K562 (cell line): ENCODE results near the gene HIVEP2. TPM values are rescaled to one million over a fixed set of nuclear protein-coding genes. Genes with fewer than 3 reads are reported as not detected.

ENCODE experiments used
- ATAC-seq: fragments of 200-7000 bp; cut with Tn5 transposase; 3 replicates; pipeline ENCODE4 v1.9.1; 2020; ENCODE audit warnings: moderate library complexity
- BruUV-seq: library from RNA; stranded (reverse); fragments of 400-500 nt; replicated peaks from 2 replicates; lab custom pipeline; 2021; lab: Mats Ljungman, UMichigan
- CTCF ChIA-PET: fragments of 300-600 bp; formaldehyde crosslinking; extraction: SDS; loops from one replicate; lab custom pipeline; 2021; ENCODE audit warnings: low intra/inter-chr PET ratio; lab: Yijun Ruan, JAX
- POLR2A ChIA-PET: fragments of 300-600, 350-650 bp; sonication (Branson Sonifier 250); formaldehyde crosslinking; extraction: SDS; loops from one replicate; lab custom pipeline; 2021; ENCODE audit warnings: antibody characterized with exemption, inconsistent platforms; lab: Yijun Ruan, JAX
- DNase-seq, 4 experiments: peaks; one replicate each; pipeline versions ENCODE4 v3.0.0 to v3.0.0-alpha.2; 2011 to 2018; ENCODE audit warnings: low spot score in 3 of 4, mixed read lengths in 3 of 4; ENCODE audit errors: extremely low read depth in 1 of 4
- FAIRE-seq: peaks from 2 replicates; lab custom pipeline; 2011; peaks lifted over from hg19 to GRCh38; lab: Jason Lieb, UNC
- H2AFZ ChIP-seq: 2 replicates; pipeline ENCODE4 v1.6.0; 2011; ENCODE audit warnings: low read depth, low read length, control low read depth, inconsistent platforms
- H3K27ac ChIP-seq: fragments of 200-600 bp; 3 replicates; pipeline ENCODE4 v1.8.0; 2011; ENCODE audit warnings: low read depth, mild to moderate bottlenecking, control low read depth, inconsistent platforms, low read length, moderate library complexity, mixed read lengths; ENCODE audit errors: extremely low read depth
- H3K27me3 ChIP-seq, 2 experiments: fragments of 300-600 bp in 1 of 2; 2 replicates in 1 of 2; 3 replicates in 1 of 2; pipeline versions ENCODE4 v1.6.0 to v1.8.0; 2011; ENCODE audit warnings: inconsistent platforms in 2 of 2, low read length in 2 of 2, mild to moderate bottlenecking in 1 of 2, mixed read lengths in 1 of 2, moderate library complexity in 1 of 2; ENCODE audit not compliant: control insufficient read depth in 2 of 2, insufficient read depth in 2 of 2
- H3K36me3 ChIP-seq: fragments of 300-600 bp; 3 replicates; pipeline ENCODE4 v1.8.0; 2011; ENCODE audit warnings: mild to moderate bottlenecking, low read length, inconsistent platforms; ENCODE audit not compliant: control insufficient read depth, insufficient read depth
- H3K4me1 ChIP-seq, 2 experiments: fragments of 200-600 bp in 1 of 2; replicated peaks in 1 of 2; 2 replicates in 1 of 2; 3 replicates in 1 of 2; pipeline versions ENCODE4 v1.5.1 to v1.8.0; 2011; ENCODE audit warnings: inconsistent platforms in 2 of 2, low read length in 2 of 2, mild to moderate bottlenecking in 1 of 2, mixed read lengths in 1 of 2, moderate library complexity in 1 of 2; ENCODE audit not compliant: control insufficient read depth in 2 of 2, insufficient read depth in 2 of 2
- H3K4me2 ChIP-seq: 2 replicates; pipeline ENCODE4 v1.6.1; 2011; ENCODE audit warnings: low read length, control low read depth, inconsistent platforms, mixed read lengths; ENCODE audit not compliant: insufficient read depth
- H3K4me3 ChIP-seq: fragments of 200-600 bp; sonication (generic), shearing (Covaris generic); 2 replicates; pipeline ENCODE4 v1.5.1; 2016; ENCODE audit warnings: control low read depth, inconsistent platforms
- H3K79me2 ChIP-seq: fragments of 200-600 bp; 3 replicates; pipeline ENCODE4 v1.8.0; 2011; ENCODE audit warnings: low read length, inconsistent platforms; ENCODE audit not compliant: control insufficient read depth, insufficient read depth
- H3K9ac ChIP-seq, 2 experiments: 2 replicates each; pipeline versions ENCODE4 v1.6.0 to v1.6.1; 2011; ENCODE audit warnings: low read depth in 2 of 2, low read length in 2 of 2, control low read depth in 1 of 2, inconsistent platforms in 1 of 2, mild to moderate bottlenecking in 1 of 2, mixed read lengths in 1 of 2; ENCODE audit not compliant: insufficient read depth in 1 of 2
- H3K9me1 ChIP-seq: one replicate; pipeline ENCODE4 v1.6.0; 2011; ENCODE audit warnings: inconsistent platforms, mild to moderate bottlenecking, low read length, moderate library complexity; ENCODE audit not compliant: control insufficient read depth, insufficient read depth
- H3K9me3 ChIP-seq: replicated peaks from 2 replicates; pipeline ENCODE4 v1.5.1; 2011; ENCODE audit warnings: low read depth, low read length, inconsistent platforms; ENCODE audit not compliant: control insufficient read depth, insufficient read depth
- H4K20me1 ChIP-seq: replicated peaks from 2 replicates; pipeline ENCODE4 v1.6.1; 2011; ENCODE audit warnings: low read length, inconsistent platforms, mixed read lengths; ENCODE audit not compliant: control insufficient read depth, insufficient read depth
- ASH1L ChIP-seq: fragments of 450-650 bp; IDR thresholded peaks from 2 replicates; pipeline ENCODE4 v1.6.1; 2018; ENCODE audit warnings: borderline replicate concordance, mild to moderate bottlenecking, low read depth; ENCODE audit not compliant: partially characterized antibody
- ATF2 ChIP-seq: sonication (generic); formaldehyde crosslinking; IDR thresholded peaks from 2 replicates; pipeline ENCODE4 v1.8.1; 2022; ENCODE audit warnings: missing genetic modification reagents
- BCL6 ChIP-seq: fragments of 250-450 bp; sonication (Bioruptor Pico); IDR thresholded peaks from 2 replicates; pipeline ENCODE4 v1.4.0; 2020
- DIDO1 ChIP-seq: fragments of 450-650 bp; IDR thresholded peaks from 2 replicates; pipeline ENCODE4 v1.6.1; 2016; ENCODE audit warnings: low read depth, missing biosample characterization, missing genetic modification characterization
- DLX4 ChIP-seq: fragments of 250-450 bp; sonication (Bioruptor Pico); IDR thresholded peaks from 2 replicates; pipeline ENCODE4 v1.6.1; 2021; ENCODE audit warnings: mild to moderate bottlenecking
- E2F1 ChIP-seq: sonication (generic); formaldehyde crosslinking; IDR thresholded peaks from 2 replicates; pipeline ENCODE4 v1.8.1; 2023; ENCODE audit warnings: mild to moderate bottlenecking, missing genetic modification reagents, moderate library complexity
- EWSR1 ChIP-seq: fragments of 450-650 bp; IDR thresholded peaks from 2 replicates; pipeline ENCODE4 v1.6.1; 2018; ENCODE audit warnings: borderline replicate concordance, mild to moderate bottlenecking, low read depth, moderate library complexity; ENCODE audit not compliant: partially characterized antibody
- GATAD2A ChIP-seq: fragments of 450-650 bp; IDR thresholded peaks from 2 replicates; pipeline ENCODE4 v1.6.1; 2017
- HES1 ChIP-seq: fragments of 450-650 bp; IDR thresholded peaks from 2 replicates; pipeline ENCODE4 v1.6.1; 2016; ENCODE audit warnings: low read depth, mild to moderate bottlenecking, moderate library complexity
- HIVEP1 ChIP-seq: fragments of 250-450 bp; sonication (Bioruptor Pico); IDR thresholded peaks from 2 replicates; pipeline ENCODE4 v1.4.0; 2020; ENCODE audit warnings: mild to moderate bottlenecking
- KDM5B ChIP-seq: fragments of 200-600 bp; sonication (generic); IDR thresholded peaks from 2 replicates; pipeline ENCODE4 v1.6.1; 2012; ENCODE audit warnings: low read depth, mild to moderate bottlenecking, moderate library complexity, low read length, control low read depth, inconsistent platforms; ENCODE audit not compliant: insufficient replicate concordance
- MECOM ChIP-seq: fragments of 250-450 bp; sonication (Bioruptor Pico); IDR thresholded peaks from 2 replicates; pipeline ENCODE4 v1.8.0; 2022; ENCODE audit warnings: inconsistent platforms
- NFE2 ChIP-seq: IDR thresholded peaks from 2 replicates; pipeline ENCODE4 v1.6.1; 2014; ENCODE audit warnings: antibody characterized with exemption, low read depth
- NFIC ChIP-seq: fragments of 450-650 bp; IDR thresholded peaks from 2 replicates; pipeline ENCODE4 v1.6.1; 2017; ENCODE audit warnings: mild to moderate bottlenecking, inconsistent platforms
- NFIX ChIP-seq: fragments of 250-450 bp; sonication (Bioruptor Pico); IDR thresholded peaks from 2 replicates; pipeline ENCODE4 v1.4.0; 2020; ENCODE audit warnings: low read depth, mild to moderate bottlenecking, moderate library complexity
- NFXL1 ChIP-seq: fragments of 450-650 bp; formaldehyde crosslinking; IDR thresholded peaks from 2 replicates; pipeline ENCODE4 v1.4.0; 2021; ENCODE audit warnings: mild to moderate bottlenecking
- POLR2AphosphoS5 ChIP-seq: IDR thresholded peaks from 2 replicates; pipeline ENCODE4 v1.6.1; 2011; ENCODE audit warnings: mild to moderate bottlenecking, low read depth, low read length, moderate library complexity; ENCODE audit not compliant: control insufficient read depth, insufficient read depth
- TRIM28 ChIP-seq: fragments of 450-650 bp; IDR thresholded peaks from 2 replicates; pipeline ENCODE4 v1.6.1; 2017
- U2AF2 ChIP-seq: fragments of 200-400 bp; formaldehyde crosslinking; optimal IDR thresholded peaks from 2 replicates; pipeline ENCODE3; 2017; ENCODE audit warnings: low read depth, mild to moderate bottlenecking, low read length
- WGBS: fragments of 100-300 bp; shearing (Covaris generic); methylation state at CpG from one replicate; pipeline ENCODE4 v1.1.6; 2016; ENCODE audit warnings: low coverage, mixed read lengths; ENCODE audit not compliant: insufficient coverage; ENCODE audit errors: missing lambda C conversion rate; 5-methylcytosine and 5-hydroxymethylcytosine counted together
- in situ Hi-C: fragments of 300-500 bp; cut with MboI; formaldehyde crosslinking; loops from 4 replicates; pipeline ENCODE4 v1.15.0; 2018; ENCODE audit warnings: inconsistent platforms, mixed read lengths
- intact Hi-C: fragments of 100-400 bp; cut with micrococcal nuclease; formaldehyde crosslinking; loops from 2 replicates; pipeline ENCODE4 v1.14.2; 2022
- polyA plus RNA-seq, 8 experiments: library from polyadenylated mRNA; depleted of rRNA in 4 of 8; stranded (reverse) in 5 of 8; unstranded in 3 of 8; fragments of >200 nt; fragmentation: Nextera tagmentation in 2 of 8; fragmentation: Illumina TruSeq in 1 of 8; extraction: Ambion mirVana in 2 of 8; extraction: Trizol in 1 of 8; gene quantifications; 2 replicates each; pipeline versions ENCODE4 v1.2.1 to v1.2.3, GENCODE V29; 2011 to 2014; ENCODE audit warnings: inconsistent platforms in 1 of 8, missing spikeins in 1 of 8
- total RNA-seq, 7 experiments: library from RNA; depleted of rRNA in 6 of 7; stranded (reverse); fragments of >200 nt in 6 of 7; fragmentation: Illumina TruSeq in 2 of 7; extraction: Trizol in 2 of 7; gene quantifications; 2 replicates each; pipeline versions ENCODE4 v1.2.1 to v1.2.3, GENCODE V29; 2011 to 2021; ENCODE audit warnings: low replicate concordance in 1 of 7

The HIVEP2 gene
- total and polyA plus RNA-seq, 9 of the 15 experiments (the other 6 are each of a cell fraction or from before 2014, with no cell fraction given), result under 0.01 to 1.2 (median 0.31) TPM

GRCh38 chr6:142851601-142852000 lies 93.4 kb downstream of the HIVEP2 start (continued):
- TF ChIP-seq TRIM28 (no peak), GATAD2A (no peak), POLR2AphosphoS5 (no peak), ATF2 (CRISPR knock-in tag) (no peak), BCL6 (CRISPR knock-in tag) (no peak), U2AF2 (no peak)

GRCh38 chr6:142850679-142851423 lies 94.1 kb downstream of the HIVEP2 start:
- CTCF ChIA-PET, result no interaction called here

More at GRCh38 chr6:142850679-142851423, 94.1 kb downstream of the HIVEP2 start:
- DNase-seq (no peak), ATAC-seq (no peak), FAIRE-seq (no peak)
- H3K4me3 ChIP-seq, result no peak overlapping the region
- no peaks in the 10 kb centered on the region for H3K36me3 ChIP-seq
- POLR2A ChIA-PET, result no interaction called here
- no peak overlapping the region for H3K27ac ChIP-seq
- 1% methylated on average over 3 of the region's 3 CpGs for WGBS
- intact Hi-C loops (no loop called here), in situ Hi-C loops (no loop called here)
- H3K9me3 ChIP-seq, result no peaks in the 10 kb centered on the region
- no peak overlapping the region for H3K4me2 ChIP-seq
- no peaks in the 10 kb centered on the region for H3K79me2 ChIP-seq
- H3K9me1 ChIP-seq, result no peaks in the 10 kb centered on the region
- 0 out of 5 replicates have a peak, but pooled peaks cover 0 to 1% of the 10 kb centered on the region in 2 experiments for H3K4me1 ChIP-seq
- H3K27me3 ChIP-seq, result peaks cover 13 to 18% of the 10 kb centered on the region in 2 experiments; a peak in 4 of 5 replicates
- H2AFZ ChIP-seq, result no peak overlapping the region
- TF ChIP-seq NFIC, result peak; percentile 83
- no peak for TF ChIP-seq HIVEP1 (CRISPR knock-in tag)
- TF ChIP-seq E2F1 (CRISPR knock-in tag), result no peak
- TF ChIP-seq MECOM (CRISPR knock-in tag), result no peak
- TF ChIP-seq ASH1L, result no peak
- peak; percentile 65 for TF ChIP-seq NFIX (CRISPR knock-in tag)
- TF ChIP-seq DLX4 (CRISPR knock-in tag), result no peak
- TF ChIP-seq DIDO1 (tag), result no peak
- TF ChIP-seq HES1, result no peak
- no peak for TF ChIP-seq KDM5B
- no peak for TF ChIP-seq EWSR1
- no peak for TF ChIP-seq NFE2
- TF ChIP-seq NFXL1 (CRISPR knock-in tag), result no peak
- H3K9ac ChIP-seq, result no peak overlapping the region
- H4K20me1 ChIP-seq, result no peaks in the 10 kb centered on the region
- no TSS peak for BruUV-seq
